ENCODE measurements around the gene GCGR.

GRCh38 chr17:81819708-81820107, 15.8 kb downstream of the GCGR start:
- TF ChIP-seq CTCF (IDR thresholded peaks at IDR 0.05; ENCODE audit: insufficient read depth, low read depth, low read length), result no peak
- no peak for TF ChIP-seq EZH2 (IDR thresholded peaks at IDR 0.05; ENCODE audit: insufficient read depth, low read length)

All from astrocyte (in vitro differentiated cells and primary cell).